Measurements from ENCODE around the gene SLC9A5. TPM values are rescaled to one million over a fixed set of nuclear protein-coding genes. Genes with fewer than 3 reads are reported as not detected.
A peak's percentile ranks its signal among the peaks of the same experiment; 100 is the strongest.

Gene SLC9A5
- total and polyA plus RNA-seq, 9 donors: 0.36 to 3.1 (median 1.2) TPM

DNA sequence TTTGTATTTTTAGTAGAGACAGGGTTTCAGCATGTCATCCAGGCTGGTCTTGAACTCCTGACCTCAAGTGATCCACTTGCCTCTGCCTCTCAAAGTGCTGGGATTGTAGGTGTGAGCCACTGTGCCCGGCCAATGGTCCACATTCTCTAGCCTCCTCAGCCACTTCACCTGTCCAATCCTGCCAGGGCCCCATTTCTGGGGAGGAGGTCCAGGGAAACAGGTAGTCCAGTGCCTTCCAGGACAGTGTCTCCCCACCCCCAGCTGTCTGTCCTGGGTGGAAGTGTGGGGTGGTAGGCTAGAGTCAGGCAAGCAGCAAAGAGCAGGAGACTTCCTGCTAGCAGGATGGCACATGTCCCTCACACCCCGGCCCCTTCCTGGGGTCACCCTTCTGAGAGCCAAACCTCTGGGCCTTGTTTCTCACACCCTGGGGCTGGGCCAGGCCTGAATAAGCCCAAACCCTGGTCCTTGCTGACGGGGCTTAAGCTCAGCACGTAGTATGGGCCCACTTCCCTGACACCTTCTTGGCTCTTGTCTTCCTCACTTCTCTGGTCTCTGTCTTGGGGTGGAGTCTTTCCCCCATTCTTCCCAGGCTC is 6.5 kb upstream of the SLC9A5 start:
- H3K4me1 ChIP-seq (ENCODE audit: insufficient read depth): peaks cover 11% of the 10 kb centered on the region
- TF ChIP-seq POLR2A (IDR thresholded peaks at IDR 0.05): no peak
- TF ChIP-seq EP300 (IDR thresholded peaks at IDR 0.05): no peak
- TF ChIP-seq, protein P1, sequence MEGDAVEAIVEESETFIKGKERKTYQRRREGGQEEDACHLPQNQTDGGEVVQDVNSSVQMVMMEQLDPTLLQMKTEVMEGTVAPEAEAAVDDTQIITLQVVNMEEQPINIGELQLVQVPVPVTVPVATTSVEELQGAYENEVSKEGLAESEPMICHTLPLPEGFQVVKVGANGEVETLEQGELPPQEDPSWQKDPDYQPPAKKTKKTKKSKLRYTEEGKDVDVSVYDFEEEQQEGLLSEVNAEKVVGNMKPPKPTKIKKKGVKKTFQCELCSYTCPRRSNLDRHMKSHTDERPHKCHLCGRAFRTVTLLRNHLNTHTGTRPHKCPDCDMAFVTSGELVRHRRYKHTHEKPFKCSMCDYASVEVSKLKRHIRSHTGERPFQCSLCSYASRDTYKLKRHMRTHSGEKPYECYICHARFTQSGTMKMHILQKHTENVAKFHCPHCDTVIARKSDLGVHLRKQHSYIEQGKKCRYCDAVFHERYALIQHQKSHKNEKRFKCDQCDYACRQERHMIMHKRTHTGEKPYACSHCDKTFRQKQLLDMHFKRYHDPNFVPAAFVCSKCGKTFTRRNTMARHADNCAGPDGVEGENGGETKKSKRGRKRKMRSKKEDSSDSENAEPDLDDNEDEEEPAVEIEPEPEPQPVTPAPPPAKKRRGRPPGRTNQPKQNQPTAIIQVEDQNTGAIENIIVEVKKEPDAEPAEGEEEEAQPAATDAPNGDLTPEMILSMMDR (IDR thresholded peaks at IDR 0.05): no peak
- no peaks in the 10 kb centered on the region for H3K9me3 ChIP-seq
- no peak for DNase-seq
- H3K27ac ChIP-seq: no peak overlapping the region
- intact Hi-C loops (cut with DNase I): no loop called here
- WGBS, 3 donors: 80 to 87% (median 81%) methylated on average over 4 of the region's 4 CpGs
- H3K4me3 ChIP-seq: no peak overlapping the region
- no peaks in the 10 kb centered on the region for H3K27me3 ChIP-seq
- no peaks in the 10 kb centered on the region for H3K36me3 ChIP-seq

DNA sequence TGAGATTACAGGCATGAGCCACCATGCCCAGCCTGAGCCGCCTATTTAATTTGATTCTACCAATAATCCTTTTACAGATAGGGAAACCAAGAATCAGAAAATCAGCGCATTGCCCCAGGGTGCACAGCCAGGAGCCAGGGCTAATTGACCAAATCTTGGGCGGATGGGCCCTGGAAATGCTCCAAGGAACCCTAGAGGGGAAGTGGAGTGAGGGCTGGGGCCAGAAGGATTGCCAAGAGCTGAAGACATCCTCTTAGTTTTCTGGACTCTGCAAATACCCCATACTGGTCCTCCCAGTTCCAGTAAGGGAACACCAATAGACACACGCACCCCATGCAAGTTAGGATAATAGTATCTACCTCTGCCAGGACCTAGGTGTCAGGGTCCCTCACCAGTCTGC is 5.3 kb upstream of the SLC9A5 start:
- no peaks in the 10 kb centered on the region for H3K9me3 ChIP-seq
- 82 to 90% (median 85%) methylated on average over 4 of the region's 4 CpGs for WGBS, 3 donors
- H3K4me3 ChIP-seq: no peak overlapping the region
- H3K4me1 ChIP-seq (ENCODE audit: insufficient read depth): peaks cover 11% of the 10 kb centered on the region
- no peak for DNase-seq
- intact Hi-C loops (cut with DNase I): no loop called here
- H3K27me3 ChIP-seq: no peaks in the 10 kb centered on the region
- TF ChIP-seq EP300 (IDR thresholded peaks at IDR 0.05): no peak
- TF ChIP-seq POLR2A (IDR thresholded peaks at IDR 0.05): no peak
- TF ChIP-seq, protein P1 (IDR thresholded peaks at IDR 0.05): no peak
- no peaks in the 10 kb centered on the region for H3K36me3 ChIP-seq
- no peak overlapping the region for H3K27ac ChIP-seq

DNA sequence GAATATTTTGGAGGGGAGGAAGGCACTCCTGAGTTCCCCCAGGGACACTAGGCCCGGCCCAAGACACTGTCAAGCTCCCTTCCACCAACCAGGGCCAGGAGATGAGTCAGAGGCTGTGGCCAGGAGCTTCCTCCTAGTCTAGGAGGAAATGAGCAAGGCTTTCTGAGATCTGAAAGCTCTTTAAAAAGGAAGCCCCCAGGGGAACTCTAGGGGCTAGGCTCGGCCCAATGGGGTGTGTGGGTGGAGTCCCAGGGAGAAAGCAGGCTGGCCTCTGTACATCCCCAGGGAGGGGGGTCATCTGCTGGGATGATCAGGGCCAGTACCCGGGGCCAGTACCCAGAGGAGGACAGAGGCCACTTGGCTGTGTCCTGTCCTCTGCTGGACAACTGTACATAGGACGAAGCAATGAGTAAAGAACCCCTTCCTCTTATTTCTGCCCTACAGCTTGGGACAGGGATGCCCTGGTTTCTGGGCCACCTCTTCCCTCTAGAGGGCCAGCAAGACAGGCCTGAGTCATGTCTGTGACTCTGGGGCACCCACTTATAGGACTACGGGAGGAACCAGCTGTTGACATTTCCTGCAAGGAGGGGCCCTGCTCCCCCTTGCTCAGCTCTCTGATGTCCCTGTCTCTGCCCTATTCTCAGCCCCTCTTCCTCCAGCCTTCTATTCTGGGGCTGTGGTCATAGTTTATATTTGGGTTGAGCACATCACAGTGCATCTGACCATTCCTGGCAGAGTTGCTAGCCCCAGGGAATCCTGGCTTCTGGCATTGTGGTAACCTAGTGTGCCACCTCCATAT is 4.2 kb upstream of the SLC9A5 start:
- intact Hi-C loops (cut with DNase I): no loop called here
- H3K9me3 ChIP-seq: no peaks in the 10 kb centered on the region

DNA sequence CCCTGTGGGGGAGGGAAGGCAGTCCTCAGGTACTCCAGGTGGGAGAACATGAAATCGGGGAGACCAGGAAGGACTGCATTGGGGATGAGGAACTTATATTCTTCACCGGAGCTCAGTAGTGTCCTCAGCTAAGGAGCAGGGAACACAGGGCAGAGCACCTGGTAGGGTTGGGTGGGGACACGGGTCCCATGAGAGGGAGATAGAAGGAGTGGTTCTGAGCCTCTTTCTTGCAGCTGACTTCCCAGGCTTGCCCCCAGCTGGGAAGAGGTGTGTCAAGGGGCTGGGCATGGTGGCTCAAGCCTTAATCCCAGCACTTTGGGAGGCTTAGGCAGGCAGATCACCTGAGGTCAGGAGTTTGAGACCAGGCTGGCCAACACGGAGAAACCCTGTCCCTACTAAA is 3.6 kb upstream of the SLC9A5 start:
- no peak for TF ChIP-seq EP300 (IDR thresholded peaks at IDR 0.05)
- TF ChIP-seq, protein P1 (IDR thresholded peaks at IDR 0.05): no peak
- TF ChIP-seq POLR2A (IDR thresholded peaks at IDR 0.05): no peak
- H3K4me1 ChIP-seq (ENCODE audit: insufficient read depth): peaks cover 14% of the 10 kb centered on the region
- intact Hi-C loops (cut with DNase I): no loop called here
- WGBS, 3 donors: 70 to 73% (median 73%) methylated on average over 4 of the region's 4 CpGs
- no peaks in the 10 kb centered on the region for H3K9me3 ChIP-seq
- H3K27ac ChIP-seq: peak overlapping the region in 1 of 2 donors; percentile 85
- no peaks in the 10 kb centered on the region for H3K27me3 ChIP-seq
- H3K4me3 ChIP-seq: no peak overlapping the region
- DNase-seq: peak in 1 of 5 donors; percentile 46
- no peaks in the 10 kb centered on the region for H3K36me3 ChIP-seq

More for the DNA sequence above, 4.2 kb upstream of the SLC9A5 start:
- WGBS, 3 donors: 38 to 40% (median 39%) methylated on average over 5 of the region's 5 CpGs
- peak in 2 of 5 donors; percentile 52 to 56 for DNase-seq
- Histone ChIP-seq H3K27me3 (no peaks in the 10 kb centered on the region), H3K4me3 (no peak overlapping the region), H3K4me1 (ENCODE audit: insufficient read depth) (peaks cover 14% of the 10 kb centered on the region), H3K27ac (peak overlapping the region in 1 of 2 donors; percentile 29), H3K36me3 (no peaks in the 10 kb centered on the region)
- TF ChIP-seq EP300 (IDR thresholded peaks at IDR 0.05) (no peak), POLR2A (IDR thresholded peaks at IDR 0.05) (no peak)
- TF ChIP-seq, protein P1 (IDR thresholded peaks at IDR 0.05): no peak

All from ovary (tissue), 9 donors.